CD4-positive, alpha-beta memory T cell (primary cell): ENCODE results near the gene LHFPL3. TPM values are rescaled to one million over a fixed set of nuclear protein-coding genes. Genes with fewer than 3 reads are reported as not detected.
A peak's percentile ranks its signal among the peaks of the same experiment; 100 is the strongest.

Experiments used
- CTCF ChIA-PET: fragments of 350-600 bp; sonication (Branson Sonifier 250); formaldehyde crosslinking; loops from one replicate; lab custom pipeline; 2021; ENCODE audit warnings: inconsistent platforms; ENCODE audit not compliant: partially characterized antibody; lab: Charles Lee
- POLR2A ChIA-PET: fragments of 350-600 bp; sonication (Branson Sonifier 250); formaldehyde crosslinking; loops from one replicate; lab custom pipeline; 2021; ENCODE audit not compliant: partially characterized antibody; lab: Charles Lee
- DNase-seq, 5 donors: peaks; one replicate each; pipeline versions ENCODE4 v3.0.0 to v3.0.0-alpha.2; 2020 to 2022; ENCODE audit warnings: mixed read lengths in 1 of 5
- H3K27ac ChIP-seq: one replicate; pipeline ENCODE4 v1.7.0; 2013; ENCODE audit warnings: low read depth, low read length
- H3K27me3 ChIP-seq: 2 replicates; pipeline ENCODE4 v1.7.0; 2013; ENCODE audit warnings: mild to moderate bottlenecking, low read length, moderate library complexity; ENCODE audit not compliant: insufficient read depth
- H3K36me3 ChIP-seq: 2 replicates; pipeline ENCODE4 v1.7.0; 2013; ENCODE audit warnings: mild to moderate bottlenecking, low read length, moderate library complexity; ENCODE audit not compliant: insufficient read depth
- H3K4me1 ChIP-seq: 2 replicates; pipeline ENCODE4 v1.7.0; 2013; ENCODE audit warnings: mild to moderate bottlenecking, low read length, moderate library complexity; ENCODE audit not compliant: insufficient read depth
- H3K4me3 ChIP-seq, 2 donors: one replicate each; pipeline ENCODE4 v1.7.0; 2013; ENCODE audit warnings: low read length in 2 of 2, mild to moderate bottlenecking in 1 of 2
- H3K9me3 ChIP-seq, 2 donors: one replicate each; pipeline ENCODE4 v1.7.0; 2013; ENCODE audit warnings: low read length in 2 of 2, control low read depth in 1 of 2; ENCODE audit not compliant: control insufficient read depth in 1 of 2
- H3K27ac Mint-ChIP-seq, 7 donors: one replicate each; pipeline ENCODE4 v1.8.0; 2020 to 2021; ENCODE audit warnings: mixed read lengths in 7 of 7, mild to moderate bottlenecking in 6 of 7, inconsistent platforms in 3 of 7, moderate library complexity in 3 of 7
- H3K27me3 Mint-ChIP-seq, 2 donors: one replicate each; pipeline ENCODE4 v1.8.0; 2020 to 2021; ENCODE audit warnings: mixed read lengths in 2 of 2
- H3K36me3 Mint-ChIP-seq, 2 donors: one replicate each; pipeline ENCODE4 v1.8.0; 2020 to 2021; ENCODE audit warnings: mixed read lengths in 2 of 2, inconsistent platforms in 1 of 2, mild to moderate bottlenecking in 1 of 2
- H3K4me1 Mint-ChIP-seq, 4 donors: one replicate each; pipeline ENCODE4 v1.8.0; 2020 to 2021; ENCODE audit warnings: mixed read lengths in 4 of 4, mild to moderate bottlenecking in 1 of 4
- H3K4me3 Mint-ChIP-seq, 8 donors: one replicate each; pipeline ENCODE4 v1.8.0; 2020 to 2021; ENCODE audit warnings: mixed read lengths in 8 of 8, mild to moderate bottlenecking in 7 of 8, moderate library complexity in 6 of 8, inconsistent platforms in 3 of 8
- H3K9me3 Mint-ChIP-seq, 8 donors: one replicate each; pipeline ENCODE4 v1.8.0; 2020 to 2021; ENCODE audit warnings: mixed read lengths in 8 of 8, mild to moderate bottlenecking in 5 of 8, inconsistent platforms in 3 of 8, moderate library complexity in 1 of 8
- intact Hi-C: fragments of 100-400 bp; cut with micrococcal nuclease; formaldehyde crosslinking; loops from one replicate; pipeline ENCODE4 v1.15.1; 2023
- polyA plus RNA-seq, 2 donors: library from polyadenylated mRNA; unstranded; fragments of 300-500 nt; fragmentation: Illumina TruSeq; gene quantifications; one replicate each; pipeline ENCODE4 v1.2.3, GENCODE V29; 2021
- total RNA-seq, 2 experiments: library from RNA; stranded (reverse); gene quantifications; one replicate each; pipeline ENCODE4 v1.2.3, GENCODE V29; 2021

LHFPL3 gene
- total and polyA plus RNA-seq, 4 experiments from 2014 or later: not detected

- Histone ChIP-seq H3K36me3 (no peaks in the 10 kb centered on the region), H3K4me1 (no peaks in the 10 kb centered on the region), H3K27me3 (no peaks in the 10 kb centered on the region), H3K4me3 (no peak overlapping the region), H3K9me3 (no peaks in the 10 kb centered on the region), H3K27ac (no peak overlapping the region)
- Mint-ChIP-seq H3K9me3 (no peaks in the 10 kb centered on the region), H3K27ac (no peak overlapping the region), H3K4me1 (no peaks in the 10 kb centered on the region), H3K27me3 (peaks cover 21 to 38% of the 10 kb centered on the region in 2 donors), H3K36me3 (no peaks in the 10 kb centered on the region), H3K4me3 (no peak overlapping the region)
- POLR2A ChIA-PET: no interaction called here
- intact Hi-C loops: no loop called here
- CTCF ChIA-PET: no interaction called here
- peak in 1 of 5 donors; percentile 34 for DNase-seq
Observed at GRCh38 chr7:104805449-104806317, 477.3 kb downstream of the LHFPL3 start.

- no peaks in the 10 kb centered on the region for H3K36me3 Mint-ChIP-seq
Observed at GRCh38 chr7:104807671-104808070, 479.3 kb downstream of the LHFPL3 start.

GRCh38 chr7:104809906-104810305 is 481.5 kb downstream of the LHFPL3 start:
- POLR2A ChIA-PET: no interaction called here
- no peak overlapping the region for H3K4me3 Mint-ChIP-seq
- H3K4me1 Mint-ChIP-seq: no peaks in the 10 kb centered on the region
- peaks cover 23 to 29% of the 10 kb centered on the region in 2 donors for H3K27me3 Mint-ChIP-seq
- no peaks in the 10 kb centered on the region for H3K36me3 Mint-ChIP-seq
- intact Hi-C loops: no loop called here
- Histone ChIP-seq H3K27ac (no peak overlapping the region), H3K4me3 (no peak overlapping the region), H3K27me3 (no peaks in the 10 kb centered on the region), H3K9me3 (no peaks in the 10 kb centered on the region), H3K36me3 (no peaks in the 10 kb centered on the region), H3K4me1 (no peaks in the 10 kb centered on the region)
- H3K9me3 Mint-ChIP-seq: no peaks in the 10 kb centered on the region
- H3K27ac Mint-ChIP-seq: no peak overlapping the region
- CTCF ChIA-PET: interaction anchor here (0.5 kb wide), 1 partner anchor 1748 kb away, joined by 4 read pairs; no protein-coding TSS in a partner anchor
- no peak for DNase-seq

More at GRCh38 chr7:104807671-104808070, 479.3 kb downstream of the LHFPL3 start:
- no peak for DNase-seq
- no peaks in the 10 kb centered on the region for H3K4me1 ChIP-seq
- Mint-ChIP-seq H3K27ac (no peak overlapping the region), H3K27me3 (peaks cover 23 to 41% of the 10 kb centered on the region in 2 donors), H3K4me1 (no peaks in the 10 kb centered on the region), H3K4me3 (no peak overlapping the region), H3K9me3 (no peaks in the 10 kb centered on the region)
- H3K27ac ChIP-seq: no peak overlapping the region
- H3K9me3 ChIP-seq: no peaks in the 10 kb centered on the region
- H3K36me3 ChIP-seq: no peaks in the 10 kb centered on the region
- no peak overlapping the region for H3K4me3 ChIP-seq
- CTCF ChIA-PET: no interaction called here
- H3K27me3 ChIP-seq: no peaks in the 10 kb centered on the region
- POLR2A ChIA-PET: no interaction called here
- intact Hi-C loops: no loop called here

- Histone ChIP-seq H3K27me3 (peaks cover 3% of the 10 kb centered on the region), H3K9me3 (no peaks in the 10 kb centered on the region), H3K36me3 (no peaks in the 10 kb centered on the region), H3K4me3 (no peak overlapping the region), H3K27ac (no peak overlapping the region), H3K4me1 (peaks cover 5% of the 10 kb centered on the region)
- no peak overlapping the region for H3K27ac Mint-ChIP-seq
- H3K36me3 Mint-ChIP-seq: no peaks in the 10 kb centered on the region
- POLR2A ChIA-PET: no interaction called here
- H3K4me1 Mint-ChIP-seq: peaks cover 0 to 7% (median 2%) of the 10 kb centered on the region in 4 donors
- H3K9me3 Mint-ChIP-seq: no peaks in the 10 kb centered on the region
- intact Hi-C loops: no loop called here
- no peak overlapping the region for H3K4me3 Mint-ChIP-seq
- peaks cover 12 to 14% of the 10 kb centered on the region in 2 donors for H3K27me3 Mint-ChIP-seq
- CTCF ChIA-PET: interaction anchor here (1.2 to 1.9 kb wide), 2 partner anchors 9 to 34 kb away, joined by 3 to 4 read pairs; no protein-coding TSS in a partner anchor
- DNase-seq: no peak
Observed at GRCh38 chr7:104814126-104814525, 485.7 kb downstream of the LHFPL3 start.

GRCh38 chr7:104814671-104815400 is 486.4 kb downstream of the LHFPL3 start:
- no peak overlapping the region for H3K4me3 Mint-ChIP-seq
- DNase-seq: no peak
- Histone ChIP-seq H3K4me3 (no peak overlapping the region), H3K27me3 (peaks cover 3% of the 10 kb centered on the region), H3K27ac (no peak overlapping the region), H3K4me1 (peaks cover 5% of the 10 kb centered on the region), H3K36me3 (no peaks in the 10 kb centered on the region), H3K9me3 (no peaks in the 10 kb centered on the region)
- peaks cover 10 to 11% of the 10 kb centered on the region in 2 donors for H3K27me3 Mint-ChIP-seq
- no peaks in the 10 kb centered on the region for H3K9me3 Mint-ChIP-seq
- POLR2A ChIA-PET: no interaction called here
- H3K27ac Mint-ChIP-seq: no peak overlapping the region
- H3K4me1 Mint-ChIP-seq: peaks cover 0 to 7% (median 2%) of the 10 kb centered on the region in 4 donors
- intact Hi-C loops: no loop called here
- no peaks in the 10 kb centered on the region for H3K36me3 Mint-ChIP-seq
- CTCF ChIA-PET: interaction anchor here (1.2 to 1.9 kb wide), 2 partner anchors 8 to 33 kb away, joined by 3 to 4 read pairs; no protein-coding TSS in a partner anchor

GRCh38 chr7:104816537-104816936 is 488.1 kb downstream of the LHFPL3 start:
- Mint-ChIP-seq H3K36me3 (no peaks in the 10 kb centered on the region), H3K4me3 (no peak overlapping the region), H3K27me3 (peaks cover 3 to 5% of the 10 kb centered on the region in 2 donors), H3K27ac (peak overlapping the region in 1 of 7 donors; percentile 5), H3K4me1 (peaks cover 0 to 7% (median 2%) of the 10 kb centered on the region in 4 donors), H3K9me3 (no peaks in the 10 kb centered on the region)
- ChIA-PET POLR2A (no interaction called here), CTCF (interaction anchor here (1.0 to 1.1 kb wide), 2 partner anchors 9 to 31 kb away, joined by 3 read pairs; no protein-coding TSS in a partner anchor)
- no peak for DNase-seq
- peaks cover 3% of the 10 kb centered on the region for H3K27me3 ChIP-seq
- peaks cover 5% of the 10 kb centered on the region for H3K4me1 ChIP-seq
- intact Hi-C loops: no loop called here
- no peaks in the 10 kb centered on the region for H3K9me3 ChIP-seq
- no peak overlapping the region for H3K4me3 ChIP-seq
- H3K36me3 ChIP-seq: no peaks in the 10 kb centered on the region
- H3K27ac ChIP-seq: no peak overlapping the region
